Keratinocyte (primary cell): ENCODE results near the gene LONP2.

Experiments
- EZH2 ChIP-seq: IDR thresholded peaks from one replicate; pipeline ENCODE4 v1.6.1; 2012; ENCODE audit warnings: inconsistent platforms, mild to moderate bottlenecking, low read length, moderate library complexity
- TF ChIP-seq, protein P1 (sequence below), 3 experiments: IDR thresholded peaks in 1 of 3; conservative IDR thresholded peaks in 1 of 3; optimal IDR thresholded peaks in 1 of 3; 2 replicates in 2 of 3; 3 replicates in 1 of 3; pipeline versions ENCODE3 to v1.5.1; 2011; ENCODE audit warnings: low read length in 3 of 3, mild to moderate bottlenecking in 3 of 3, moderate library complexity in 2 of 3, control low read depth in 1 of 3, inconsistent platforms in 1 of 3; ENCODE audit not compliant: insufficient read depth in 2 of 3; ENCODE audit errors: extremely low read depth in 1 of 3

DNA sequence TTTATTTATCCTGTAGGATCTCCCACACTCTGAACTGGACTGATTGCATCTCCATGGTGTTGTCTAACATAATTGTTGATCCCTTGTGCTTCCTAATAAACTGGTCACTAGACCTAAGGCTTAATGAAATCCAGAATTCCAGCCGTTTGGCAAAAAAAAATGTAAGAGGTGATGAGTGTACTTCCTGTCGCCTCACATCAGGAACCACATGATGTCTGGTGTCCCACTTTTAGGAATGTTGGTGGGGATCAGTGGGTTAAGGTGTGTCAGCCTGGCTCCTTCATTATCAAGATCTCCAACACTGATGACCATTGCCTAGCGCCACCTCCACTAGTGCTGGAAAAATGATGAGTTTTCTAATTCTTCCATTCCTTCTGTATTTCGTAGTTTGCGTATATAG, 18.6 kb upstream of the LONP2 start:
- TF ChIP-seq, protein P1, sequence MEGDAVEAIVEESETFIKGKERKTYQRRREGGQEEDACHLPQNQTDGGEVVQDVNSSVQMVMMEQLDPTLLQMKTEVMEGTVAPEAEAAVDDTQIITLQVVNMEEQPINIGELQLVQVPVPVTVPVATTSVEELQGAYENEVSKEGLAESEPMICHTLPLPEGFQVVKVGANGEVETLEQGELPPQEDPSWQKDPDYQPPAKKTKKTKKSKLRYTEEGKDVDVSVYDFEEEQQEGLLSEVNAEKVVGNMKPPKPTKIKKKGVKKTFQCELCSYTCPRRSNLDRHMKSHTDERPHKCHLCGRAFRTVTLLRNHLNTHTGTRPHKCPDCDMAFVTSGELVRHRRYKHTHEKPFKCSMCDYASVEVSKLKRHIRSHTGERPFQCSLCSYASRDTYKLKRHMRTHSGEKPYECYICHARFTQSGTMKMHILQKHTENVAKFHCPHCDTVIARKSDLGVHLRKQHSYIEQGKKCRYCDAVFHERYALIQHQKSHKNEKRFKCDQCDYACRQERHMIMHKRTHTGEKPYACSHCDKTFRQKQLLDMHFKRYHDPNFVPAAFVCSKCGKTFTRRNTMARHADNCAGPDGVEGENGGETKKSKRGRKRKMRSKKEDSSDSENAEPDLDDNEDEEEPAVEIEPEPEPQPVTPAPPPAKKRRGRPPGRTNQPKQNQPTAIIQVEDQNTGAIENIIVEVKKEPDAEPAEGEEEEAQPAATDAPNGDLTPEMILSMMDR (optimal IDR thresholded peaks at IDR 0.05 in 1 of 3, IDR thresholded peaks at IDR 0.05 in 1 of 3, conservative IDR thresholded peaks at IDR 0.05 in 1 of 3; ENCODE audit: extremely low read depth in 1 of 3, insufficient read depth in 2 of 3, low read length in 3 of 3) = no peak
- TF ChIP-seq EZH2 = no peak
